ENCODE data around the gene MYH15.

GRCh38 chr3:108354562-108354961 lies 155.8 kb downstream of the MYH15 start:
- no peak for TF ChIP-seq POLR2AphosphoS5 (IDR thresholded peaks at IDR 0.05)
- TF ChIP-seq CTCF (IDR thresholded peaks at IDR 0.05): no peak
